Measurements from ENCODE around the gene OR7C2. TPM values are rescaled to one million over a fixed set of nuclear protein-coding genes. Genes with fewer than 3 reads are reported as not detected.

Gene OR7C2
- total RNA-seq, 1 experiment from 2014 or later, result not detected

DNA sequence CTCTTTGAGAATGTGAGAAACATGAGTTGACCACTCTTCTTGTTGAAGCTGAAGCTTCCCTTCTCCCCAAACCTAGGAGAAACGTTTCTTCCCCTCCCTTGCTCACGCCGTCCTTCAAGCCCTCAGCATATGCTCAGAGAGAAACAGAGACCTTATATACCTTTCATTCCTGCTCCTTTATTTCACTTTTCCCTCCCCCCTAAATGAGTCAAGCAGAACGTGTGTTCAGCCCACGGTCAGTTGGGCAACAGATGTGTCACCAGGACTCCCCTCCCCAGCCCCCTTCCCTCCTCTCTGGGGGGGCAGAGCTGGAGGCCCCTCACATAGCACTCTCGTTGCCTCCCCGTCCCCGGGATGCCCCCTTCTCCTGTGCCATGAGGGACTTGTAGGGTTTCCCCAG is 8.6 kb downstream of the OR7C2 start:
- H3K9me3 ChIP-seq (ENCODE audit: low read depth, low read length, poor library complexity, severe bottlenecking), result no peaks in the 10 kb centered on the region

DNA sequence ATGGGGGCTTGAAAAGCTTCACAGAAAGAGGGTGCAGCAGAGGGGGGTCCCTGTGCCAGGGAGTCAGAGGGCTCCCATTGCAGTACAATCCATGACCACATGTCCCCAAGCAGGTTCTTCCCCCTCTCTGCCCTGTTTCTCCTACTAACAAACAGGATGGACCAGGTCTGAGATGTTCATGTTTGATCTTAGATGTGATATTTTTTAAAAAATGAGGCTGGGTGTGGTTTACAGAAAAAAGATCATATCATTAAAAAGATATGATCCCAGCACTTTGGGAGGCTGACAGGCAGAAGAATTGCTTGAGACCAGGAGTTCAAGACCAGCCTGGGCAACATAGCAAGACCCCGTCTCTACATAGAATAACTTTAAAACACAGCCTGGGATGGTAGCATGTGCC is 9.1 kb downstream of the OR7C2 start:
- Histone ChIP-seq H3K27me3 (replicated peaks; ENCODE audit: insufficient read depth, low read depth, low read length, poor library complexity) (peaks cover 5% of the 10 kb centered on the region), H3K36me3 (ENCODE audit: insufficient read depth, low read length, poor library complexity, severe bottlenecking) (no peaks in the 10 kb centered on the region), H3K9me3 (ENCODE audit: low read depth, low read length, poor library complexity, severe bottlenecking) (no peaks in the 10 kb centered on the region), H3K27ac (ENCODE audit: low read depth, low read length, poor library complexity, severe bottlenecking) (no peak overlapping the region), H3K4me1 (ENCODE audit: insufficient read depth, low read length, poor library complexity, severe bottlenecking) (no peaks in the 10 kb centered on the region), H3K4me3 (ENCODE audit: low read depth, low read length, poor library complexity, severe bottlenecking) (no peak overlapping the region)
- no peak for DNase-seq (ENCODE audit: low spot score)
- no TSS peak for BruUV-seq (replicated peaks)
- TF ChIP-seq, protein P1, sequence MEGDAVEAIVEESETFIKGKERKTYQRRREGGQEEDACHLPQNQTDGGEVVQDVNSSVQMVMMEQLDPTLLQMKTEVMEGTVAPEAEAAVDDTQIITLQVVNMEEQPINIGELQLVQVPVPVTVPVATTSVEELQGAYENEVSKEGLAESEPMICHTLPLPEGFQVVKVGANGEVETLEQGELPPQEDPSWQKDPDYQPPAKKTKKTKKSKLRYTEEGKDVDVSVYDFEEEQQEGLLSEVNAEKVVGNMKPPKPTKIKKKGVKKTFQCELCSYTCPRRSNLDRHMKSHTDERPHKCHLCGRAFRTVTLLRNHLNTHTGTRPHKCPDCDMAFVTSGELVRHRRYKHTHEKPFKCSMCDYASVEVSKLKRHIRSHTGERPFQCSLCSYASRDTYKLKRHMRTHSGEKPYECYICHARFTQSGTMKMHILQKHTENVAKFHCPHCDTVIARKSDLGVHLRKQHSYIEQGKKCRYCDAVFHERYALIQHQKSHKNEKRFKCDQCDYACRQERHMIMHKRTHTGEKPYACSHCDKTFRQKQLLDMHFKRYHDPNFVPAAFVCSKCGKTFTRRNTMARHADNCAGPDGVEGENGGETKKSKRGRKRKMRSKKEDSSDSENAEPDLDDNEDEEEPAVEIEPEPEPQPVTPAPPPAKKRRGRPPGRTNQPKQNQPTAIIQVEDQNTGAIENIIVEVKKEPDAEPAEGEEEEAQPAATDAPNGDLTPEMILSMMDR (conservative IDR thresholded peaks at IDR 0.05; ENCODE audit: low read depth, low read length), result no peak
- TF ChIP-seq EZH2 (IDR thresholded peaks at IDR 0.05; ENCODE audit: borderline replicate concordance, low read depth, low read length, poor library complexity, severe bottlenecking), result no peak
- ChIA-PET CTCF (no interaction called here), POLR2A (ENCODE audit: low non-redundant PET) (no interaction called here)
- intact Hi-C loops (cut with micrococcal nuclease; ENCODE audit: unreplicated experiment), result no loop called here

More for the DNA sequence above, 8.6 kb downstream of the OR7C2 start:
- CTCF ChIA-PET, result no interaction called here
- Histone ChIP-seq H3K4me3 (ENCODE audit: low read depth, low read length, poor library complexity, severe bottlenecking) (no peak overlapping the region), H3K27me3 (replicated peaks; ENCODE audit: insufficient read depth, low read depth, low read length, poor library complexity) (peaks cover 5% of the 10 kb centered on the region), H3K4me1 (ENCODE audit: insufficient read depth, low read length, poor library complexity, severe bottlenecking) (no peaks in the 10 kb centered on the region), H3K27ac (ENCODE audit: low read depth, low read length, poor library complexity, severe bottlenecking) (no peak overlapping the region), H3K36me3 (ENCODE audit: insufficient read depth, low read length, poor library complexity, severe bottlenecking) (no peaks in the 10 kb centered on the region)
- intact Hi-C loops (cut with micrococcal nuclease; ENCODE audit: unreplicated experiment), result no loop called here
- no peak for TF ChIP-seq EZH2 (IDR thresholded peaks at IDR 0.05; ENCODE audit: borderline replicate concordance, low read depth, low read length, poor library complexity, severe bottlenecking)
- TF ChIP-seq, protein P1 (conservative IDR thresholded peaks at IDR 0.05; ENCODE audit: low read depth, low read length), result no peak
- POLR2A ChIA-PET (ENCODE audit: low non-redundant PET), result no interaction called here
- no TSS peak for BruUV-seq (replicated peaks)
- DNase-seq (ENCODE audit: low spot score), result no peak

DNA sequence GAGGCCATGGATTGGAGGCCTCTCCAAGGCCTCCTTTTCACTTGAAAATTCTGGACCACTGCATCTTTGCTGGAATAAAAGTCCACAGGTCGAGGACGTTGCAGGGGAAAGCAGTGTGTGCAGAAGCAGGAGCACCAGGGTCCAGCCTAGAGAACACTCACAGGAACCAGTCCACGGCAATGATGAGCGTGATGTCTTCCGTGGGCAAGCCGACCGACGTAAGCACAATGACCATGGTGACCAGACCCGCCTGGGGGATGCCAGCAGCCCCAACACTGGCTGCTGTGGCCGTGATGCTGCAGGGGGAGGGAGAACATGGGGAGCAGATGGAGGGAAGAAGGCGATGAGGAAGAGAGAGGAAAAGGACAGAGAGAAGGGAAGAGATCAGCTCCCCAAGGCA is 11.5 kb downstream of the OR7C2 start:
- BruUV-seq (replicated peaks), result no TSS peak
- no peaks in the 10 kb centered on the region for H3K4me1 ChIP-seq (ENCODE audit: insufficient read depth, low read length, poor library complexity, severe bottlenecking)
- intact Hi-C loops (cut with micrococcal nuclease; ENCODE audit: unreplicated experiment), result no loop called here
- CTCF ChIA-PET, result no interaction called here
- DNase-seq (ENCODE audit: low spot score), result no peak
- H3K36me3 ChIP-seq (ENCODE audit: insufficient read depth, low read length, poor library complexity, severe bottlenecking), result no peaks in the 10 kb centered on the region
- no peaks in the 10 kb centered on the region for H3K9me3 ChIP-seq (ENCODE audit: low read depth, low read length, poor library complexity, severe bottlenecking)
- H3K27me3 ChIP-seq (replicated peaks; ENCODE audit: insufficient read depth, low read depth, low read length, poor library complexity), result peaks cover 5% of the 10 kb centered on the region
- H3K4me3 ChIP-seq (ENCODE audit: low read depth, low read length, poor library complexity, severe bottlenecking), result no peak overlapping the region
- TF ChIP-seq EZH2 (IDR thresholded peaks at IDR 0.05; ENCODE audit: borderline replicate concordance, low read depth, low read length, poor library complexity, severe bottlenecking), result no peak
- TF ChIP-seq, protein P1 (conservative IDR thresholded peaks at IDR 0.05; ENCODE audit: low read depth, low read length), result no peak
- POLR2A ChIA-PET (ENCODE audit: low non-redundant PET), result no interaction called here
- no peak overlapping the region for H3K27ac ChIP-seq (ENCODE audit: low read depth, low read length, poor library complexity, severe bottlenecking)
